ENCODE results near the gene STEEP1. TPM values are rescaled to one million over a fixed set of nuclear protein-coding genes. Genes with fewer than 3 reads are reported as not detected.

The STEEP1 gene
- total RNA-seq, 1 experiment from 2014 or later = 30.4 TPM

GRCh38 chrX:119570351-119570835 lies 5.2 kb upstream of the STEEP1 start:
- Mint-ChIP-seq H3K27ac (no peak overlapping the region), H3K4me1 (peaks cover 0 to 5% of the 10 kb centered on the region in 2 experiments; a peak in 1 of 4 replicates), H3K27me3 (ENCODE audit: low read depth) (no peaks in the 10 kb centered on the region; the same call in none of the 2 replicates), H3K36me3 (ENCODE audit: insufficient read depth in 1 of 3, low read depth in 3 of 3) (peaks cover 2 to 13% (median 6%) of the 10 kb centered on the region in 3 experiments; a peak in 5 of 7 replicates), H3K9me3 (peaks cover 62 to 79% of the 10 kb centered on the region in 2 experiments), H3K4me3 (no peak overlapping the region)
- Histone ChIP-seq H3K23ac (ENCODE audit: insufficient read length, low read depth, low read length) (no peak overlapping the region), H2BK20ac (ENCODE audit: low read depth, low read length, poor library complexity, severe bottlenecking) (no peak overlapping the region), H2BK15ac (ENCODE audit: low read depth, low read length) (no peak overlapping the region), H4K5ac (ENCODE audit: insufficient read length, low read depth, low read length) (no peak overlapping the region), H3K27ac (ENCODE audit: insufficient read length, low read depth, low read length) (no peak overlapping the region), H2AFZ (ENCODE audit: low read length) (no peak overlapping the region), H2BK120ac (ENCODE audit: low read depth, low read length, poor library complexity, severe bottlenecking) (no peak overlapping the region), H3K56ac (ENCODE audit: insufficient read length, low read depth, low read length) (no peak overlapping the region), H3K9ac (ENCODE audit: extremely low read depth, insufficient read length, low read length) (no peak overlapping the region), H3K18ac (ENCODE audit: insufficient read length, low read depth, low read length) (no peak overlapping the region), H4K91ac (ENCODE audit: insufficient read length, low read depth, low read length) (no peak overlapping the region), H3K14ac (ENCODE audit: insufficient read depth, low read length) (no peak overlapping the region), H3T11ph (ENCODE audit: low read length) (no peak overlapping the region), H3K9me3 (ENCODE audit: control insufficient read depth, low read depth, low read length) (peaks cover 16% of the 10 kb centered on the region), H3K4me1 (ENCODE audit: insufficient read depth, low read length) (no peaks in the 10 kb centered on the region), H4K8ac (replicated peaks; ENCODE audit: insufficient read length, low read depth, low read length) (no peak overlapping the region), H3K23me2 (ENCODE audit: insufficient read length, low read depth, low read length, poor library complexity, severe bottlenecking) (peaks cover 10% of the 10 kb centered on the region), H3K79me2 (ENCODE audit: insufficient read depth, low read length) (no peaks in the 10 kb centered on the region), H3K79me1 (ENCODE audit: insufficient read depth, low read depth, low read length, poor library complexity, severe bottlenecking) (no peaks in the 10 kb centered on the region), H4K20me1 (ENCODE audit: control insufficient read depth, insufficient read depth, insufficient read length) (no peaks in the 10 kb centered on the region), H3K4me2 (ENCODE audit: insufficient read depth, insufficient read length, low read length) (no peak overlapping the region), H2AK5ac (ENCODE audit: insufficient read length, low read length) (no peak overlapping the region), H3K4ac (ENCODE audit: low read depth, low read length) (no peak overlapping the region), H3K27me3 (ENCODE audit: insufficient read depth, low read length) (no peaks in the 10 kb centered on the region), H2BK5ac (ENCODE audit: insufficient read length, low read length) (no peak overlapping the region), H2BK12ac (ENCODE audit: insufficient read length, low read depth, low read length) (no peak overlapping the region)
- TF ChIP-seq CTCF (conservative IDR thresholded peaks at IDR 0.05) = no peak
- WGBS (ENCODE audit: extremely low coverage, insufficient read length, low lambda C conversion rate) = no CpG with 5 or more reads among the region's 6 CpGs
- DNase-seq = no peak

Measured in H9 (cell line).